ENCODE measurements around the gene PTPN9. TPM values are rescaled to one million over a fixed set of nuclear protein-coding genes. Genes with fewer than 3 reads are reported as not detected.

PTPN9 gene
- total and polyA plus RNA-seq, 2 of the 13 experiments (the other 11 are each of a cell fraction or from before 2014, with no cell fraction given): 16.6 to 19.9 TPM

DNA sequence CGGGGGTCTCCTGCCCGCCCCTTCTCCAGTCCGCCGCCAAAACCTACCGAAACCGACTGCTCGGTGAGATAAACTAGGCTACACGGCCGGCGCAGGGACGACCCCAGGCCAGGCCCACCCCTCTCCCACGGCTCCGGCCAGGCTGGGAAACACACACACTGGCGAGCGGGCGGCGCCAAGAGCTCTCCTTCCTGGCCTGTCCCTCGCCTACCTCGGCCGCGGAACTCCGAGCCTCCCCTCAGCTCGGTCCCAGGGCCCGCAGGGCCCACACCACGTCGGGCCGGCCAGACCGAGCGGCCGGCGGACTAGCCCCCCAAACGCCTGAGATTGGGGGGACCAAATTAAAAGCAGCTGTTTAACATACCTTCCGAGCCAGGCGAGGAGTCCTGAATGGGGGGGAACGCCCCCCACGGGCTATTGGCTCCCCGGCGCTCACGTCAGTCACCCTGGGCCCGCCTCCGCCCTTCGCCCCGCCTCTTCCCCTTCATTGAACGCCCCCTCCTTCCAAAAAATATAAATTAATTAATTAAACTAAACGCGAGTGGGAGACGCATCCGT, 123.6 kb downstream of the PTPN9 start (continued):
- TF ChIP-seq U2AF2 (IDR thresholded peaks at IDR 0.05; ENCODE audit: low read depth, low read length): no peak
- no peak for TF ChIP-seq IRF2 (CRISPR knock-in tag; IDR thresholded peaks at IDR 0.05)
- 0 out of 2 replicates have a peak, but pooled peaks have one; percentile 40 for TF ChIP-seq GZF1 (CRISPR knock-in tag; IDR thresholded peaks at IDR 0.05)
- no peak for TF ChIP-seq ZNF564 (CRISPR knock-in tag; IDR thresholded peaks at IDR 0.05)
- TF ChIP-seq FOXM1 (CRISPR knock-in tag; IDR thresholded peaks at IDR 0.05): no peak
- TF ChIP-seq RBM39 (IDR thresholded peaks at IDR 0.05; ENCODE audit: low read depth, low read length, poor library complexity, severe bottlenecking): peak; percentile 79
- no peak for TF ChIP-seq BORCS8-MEF2B (CRISPR knock-in tag; IDR thresholded peaks at IDR 0.05)
- no peak for TF ChIP-seq PHF21A (CRISPR knock-in tag; IDR thresholded peaks at IDR 0.05)
- TF ChIP-seq POGZ (CRISPR knock-in tag; IDR thresholded peaks at IDR 0.05): no peak
- TF ChIP-seq TARDBP (CRISPR knock-in tag; IDR thresholded peaks at IDR 0.05): no peak
- no peak for TF ChIP-seq CCAR2 (optimal IDR thresholded peaks at IDR 0.05; ENCODE audit: low read depth, low read length)
- no peak for TF ChIP-seq MTF1 (CRISPR knock-in tag; IDR thresholded peaks at IDR 0.05)
- TF ChIP-seq, protein P1, sequence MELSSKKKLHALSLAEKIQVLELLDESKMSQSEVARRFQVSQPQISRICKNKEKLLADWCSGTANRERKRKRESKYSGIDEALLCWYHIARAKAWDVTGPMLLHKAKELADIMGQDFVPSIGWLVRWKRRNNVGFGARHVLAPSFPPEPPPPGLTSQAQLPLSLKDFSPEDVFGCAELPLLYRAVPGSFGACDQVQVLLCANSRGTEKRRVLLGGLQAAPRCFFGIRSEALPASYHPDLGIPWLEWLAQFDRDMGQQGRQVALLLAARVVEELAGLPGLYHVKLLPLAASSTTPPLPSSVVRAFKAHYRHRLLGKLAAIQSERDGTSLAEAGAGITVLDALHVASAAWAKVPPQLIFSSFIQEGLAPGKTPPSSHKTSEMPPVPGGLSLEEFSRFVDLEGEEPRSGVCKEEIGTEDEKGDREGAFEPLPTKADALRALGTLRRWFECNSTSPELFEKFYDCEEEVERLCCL (CRISPR knock-in tag; IDR thresholded peaks at IDR 0.05; ENCODE audit: borderline replicate concordance): no peak
- TF ChIP-seq, protein P2, sequence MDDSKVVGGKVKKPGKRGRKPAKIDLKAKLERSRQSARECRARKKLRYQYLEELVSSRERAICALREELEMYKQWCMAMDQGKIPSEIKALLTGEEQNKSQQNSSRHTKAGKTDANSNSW (CRISPR knock-in tag; IDR thresholded peaks at IDR 0.05; ENCODE audit: borderline replicate concordance): no peak
- no peak for TF ChIP-seq ZNF10 (CRISPR knock-in tag; IDR thresholded peaks at IDR 0.05; ENCODE audit: borderline replicate concordance, low read depth)
- TF ChIP-seq, protein P3, sequence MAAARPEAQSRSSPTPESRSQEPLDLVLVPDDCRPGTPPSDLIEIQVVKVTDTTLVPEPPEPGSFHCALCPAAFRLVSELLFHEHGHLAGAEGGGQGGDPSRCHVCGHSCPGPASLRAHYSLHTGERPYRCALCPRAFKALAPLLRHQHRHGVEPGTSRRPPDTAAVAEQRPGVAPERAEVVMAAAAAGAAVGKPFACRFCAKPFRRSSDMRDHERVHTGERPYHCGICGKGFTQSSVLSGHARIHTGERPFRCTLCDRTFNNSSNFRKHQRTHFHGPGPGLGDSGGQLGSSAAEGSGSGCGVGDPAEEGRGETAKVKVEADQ (CRISPR knock-in tag; IDR thresholded peaks at IDR 0.05; ENCODE audit: borderline replicate concordance): no peak
- TF ChIP-seq ZNF460 (CRISPR knock-in tag; IDR thresholded peaks at IDR 0.05; ENCODE audit: borderline replicate concordance): no peak
- TF ChIP-seq, protein P4, sequence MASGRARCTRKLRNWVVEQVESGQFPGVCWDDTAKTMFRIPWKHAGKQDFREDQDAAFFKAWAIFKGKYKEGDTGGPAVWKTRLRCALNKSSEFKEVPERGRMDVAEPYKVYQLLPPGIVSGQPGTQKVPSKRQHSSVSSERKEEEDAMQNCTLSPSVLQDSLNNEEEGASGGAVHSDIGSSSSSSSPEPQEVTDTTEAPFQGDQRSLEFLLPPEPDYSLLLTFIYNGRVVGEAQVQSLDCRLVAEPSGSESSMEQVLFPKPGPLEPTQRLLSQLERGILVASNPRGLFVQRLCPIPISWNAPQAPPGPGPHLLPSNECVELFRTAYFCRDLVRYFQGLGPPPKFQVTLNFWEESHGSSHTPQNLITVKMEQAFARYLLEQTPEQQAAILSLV (CRISPR knock-in tag; IDR thresholded peaks at IDR 0.05; ENCODE audit: borderline replicate concordance): no peak
- TF ChIP-seq CBX1 (IDR thresholded peaks at IDR 0.05; ENCODE audit: low read depth): no peak
- no peak for TF ChIP-seq ZFP90 (CRISPR knock-in tag; IDR thresholded peaks at IDR 0.05; ENCODE audit: borderline replicate concordance)
- TF ChIP-seq, protein P5, sequence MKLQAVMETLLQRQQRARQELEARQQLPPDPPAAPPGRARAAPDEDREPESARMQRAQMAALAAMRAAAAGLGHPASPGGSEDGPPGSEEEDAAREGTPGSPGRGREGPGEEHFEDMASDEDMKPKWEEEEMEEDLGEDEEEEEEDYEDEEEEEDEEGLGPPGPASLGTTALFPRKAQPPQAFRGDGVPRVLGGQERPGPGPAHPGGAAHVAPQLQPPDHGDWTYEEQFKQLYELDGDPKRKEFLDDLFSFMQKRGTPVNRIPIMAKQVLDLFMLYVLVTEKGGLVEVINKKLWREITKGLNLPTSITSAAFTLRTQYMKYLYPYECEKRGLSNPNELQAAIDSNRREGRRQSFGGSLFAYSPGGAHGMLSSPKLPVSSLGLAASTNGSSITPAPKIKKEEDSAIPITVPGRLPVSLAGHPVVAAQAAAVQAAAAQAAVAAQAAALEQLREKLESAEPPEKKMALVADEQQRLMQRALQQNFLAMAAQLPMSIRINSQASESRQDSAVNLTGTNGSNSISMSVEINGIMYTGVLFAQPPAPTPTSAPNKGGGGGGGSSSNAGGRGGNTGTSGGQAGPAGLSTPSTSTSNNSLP (IDR thresholded peaks at IDR 0.05; ENCODE audit: low read depth, low read length): no peak; the same call in 1 of the 2 replicates
- TF ChIP-seq RELA (CRISPR knock-in tag; IDR thresholded peaks at IDR 0.05): no peak
- TF ChIP-seq, protein P6, sequence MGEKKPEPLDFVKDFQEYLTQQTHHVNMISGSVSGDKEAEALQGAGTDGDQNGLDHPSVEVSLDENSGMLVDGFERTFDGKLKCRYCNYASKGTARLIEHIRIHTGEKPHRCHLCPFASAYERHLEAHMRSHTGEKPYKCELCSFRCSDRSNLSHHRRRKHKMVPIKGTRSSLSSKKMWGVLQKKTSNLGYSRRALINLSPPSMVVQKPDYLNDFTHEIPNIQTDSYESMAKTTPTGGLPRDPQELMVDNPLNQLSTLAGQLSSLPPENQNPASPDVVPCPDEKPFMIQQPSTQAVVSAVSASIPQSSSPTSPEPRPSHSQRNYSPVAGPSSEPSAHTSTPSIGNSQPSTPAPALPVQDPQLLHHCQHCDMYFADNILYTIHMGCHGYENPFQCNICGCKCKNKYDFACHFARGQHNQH (CRISPR knock-in tag; IDR thresholded peaks at IDR 0.05): no peak
- no peak for TF ChIP-seq AGO2 (optimal IDR thresholded peaks at IDR 0.05; ENCODE audit: low read depth, low read length)
- TF ChIP-seq ZNF703 (CRISPR knock-in tag; IDR thresholded peaks at IDR 0.05; ENCODE audit: borderline replicate concordance): no peak
- TF ChIP-seq ARNT (IDR thresholded peaks at IDR 0.05): no peak

Measured in HepG2 (cell line).